ENCODE data around the gene SCUBE3. TPM values are rescaled to one million over a fixed set of nuclear protein-coding genes. Genes with fewer than 3 reads are reported as not detected.

The SCUBE3 gene
- total and polyA plus RNA-seq, 2 of the 4 experiments (the other 2 are of a cell fraction), result 19.9 to 45.5 TPM

DNA sequence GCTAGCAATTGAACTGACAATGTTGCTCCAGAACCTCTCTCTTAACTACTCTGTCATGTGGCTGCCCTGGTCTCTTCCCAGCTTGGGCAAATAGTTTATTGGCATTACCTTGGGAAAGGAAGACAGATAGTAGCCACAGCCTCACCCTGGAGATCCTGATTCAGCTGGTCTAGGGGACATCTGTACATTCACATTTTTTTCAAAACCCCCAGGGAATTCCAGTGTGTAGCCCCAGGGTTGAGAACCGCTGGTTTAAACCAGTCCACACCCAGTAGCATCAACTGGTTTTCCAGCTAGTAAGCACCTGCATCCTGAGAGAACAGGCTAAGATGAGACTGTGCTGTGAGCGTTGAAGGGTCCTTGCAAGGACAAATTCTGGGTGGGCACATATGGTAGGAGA is 9.6 kb downstream of the SCUBE3 start:
- 0 out of 2 replicates have a peak, but pooled peaks cover 2% of the 10 kb centered on the region for H3K36me3 ChIP-seq (ENCODE audit: control insufficient read depth, insufficient read depth, low read length)
- peaks cover 4% of the 10 kb centered on the region for H3K4me1 ChIP-seq (ENCODE audit: control insufficient read depth, insufficient read depth, low read length)
- H4K91ac ChIP-seq (ENCODE audit: insufficient read depth, low read depth, low read length), result no peak overlapping the region
- H3K9me3 ChIP-seq (ENCODE audit: control insufficient read depth, insufficient read depth, low read length), result no peaks in the 10 kb centered on the region
- H3K4me3 ChIP-seq (ENCODE audit: insufficient read depth, low read depth, low read length), result no peak overlapping the region
- no peak overlapping the region for H3K27ac ChIP-seq (ENCODE audit: insufficient read depth, low read length)
- intact Hi-C loops (cut with micrococcal nuclease) (no loop called here), dilution Hi-C loops (cut with HindIII; ENCODE audit: low sequenced_read_pairs, unreplicated experiment) (no loop called here), in situ Hi-C loops (cut with MboI; ENCODE audit: low sequenced_read_pairs) (no loop called here)
- no peak overlapping the region for H4K5ac ChIP-seq (ENCODE audit: low read depth, low read length)
- H4K8ac ChIP-seq (ENCODE audit: low read depth in 2 of 2, low read length in 2 of 2), result no peak overlapping the region
- H3K23ac ChIP-seq (ENCODE audit: low read depth, low read length), result no peak overlapping the region
- H3K56ac ChIP-seq (ENCODE audit: extremely low read depth, insufficient read depth, low read length), result no peak overlapping the region
- no peak for ATAC-seq (ENCODE audit: low read depth)
- BruUV-seq (replicated peaks), result no TSS peak
- no peak overlapping the region for H3K14ac ChIP-seq (replicated peaks; ENCODE audit: low read depth, low read length)
- H2BK5ac ChIP-seq (ENCODE audit: low read depth, low read length, poor library complexity, severe bottlenecking), result no peak overlapping the region
- WGBS, 2 experiments (ENCODE audit: extremely low coverage in 2 of 2, insufficient read length in 1 of 2), result 60% methylated on average over 1 of the region's 2 CpGs; no CpG with 5 or more reads in 1 of the 2 experiments
- H3K4ac ChIP-seq (ENCODE audit: low read depth, low read length), result no peak overlapping the region
- H4K20me1 ChIP-seq (ENCODE audit: insufficient read depth, low read length), result peaks cover 3% of the 10 kb centered on the region
- H2BK120ac ChIP-seq (ENCODE audit: low read depth, low read length), result no peak overlapping the region
- no peak overlapping the region for H2AK9ac ChIP-seq (replicated peaks; ENCODE audit: low read depth, low read length, poor library complexity)
- CTCF ChIA-PET, result no interaction called here
- TF ChIP-seq RCOR1 (IDR thresholded peaks at IDR 0.05; ENCODE audit: insufficient replicate concordance, low read length), result no peak
- TF ChIP-seq, protein P1, sequence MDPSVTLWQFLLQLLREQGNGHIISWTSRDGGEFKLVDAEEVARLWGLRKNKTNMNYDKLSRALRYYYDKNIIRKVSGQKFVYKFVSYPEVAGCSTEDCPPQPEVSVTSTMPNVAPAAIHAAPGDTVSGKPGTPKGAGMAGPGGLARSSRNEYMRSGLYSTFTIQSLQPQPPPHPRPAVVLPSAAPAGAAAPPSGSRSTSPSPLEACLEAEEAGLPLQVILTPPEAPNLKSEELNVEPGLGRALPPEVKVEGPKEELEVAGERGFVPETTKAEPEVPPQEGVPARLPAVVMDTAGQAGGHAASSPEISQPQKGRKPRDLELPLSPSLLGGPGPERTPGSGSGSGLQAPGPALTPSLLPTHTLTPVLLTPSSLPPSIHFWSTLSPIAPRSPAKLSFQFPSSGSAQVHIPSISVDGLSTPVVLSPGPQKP (IDR thresholded peaks at IDR 0.05; ENCODE audit: borderline replicate concordance, low read depth, low read length), result no peak
- no peak for TF ChIP-seq NFE2L2 (IDR thresholded peaks at IDR 0.05; ENCODE audit: low read depth, low read length)
- no peak for TF ChIP-seq MXI1 (IDR thresholded peaks at IDR 0.05; ENCODE audit: borderline replicate concordance, low read depth, low read length)
- TF ChIP-seq MAFK (IDR thresholded peaks at IDR 0.05; ENCODE audit: low read depth, low read length), result no peak
- TF ChIP-seq SMC3 (IDR thresholded peaks at IDR 0.05; ENCODE audit: low read depth, low read length), result no peak
- TF ChIP-seq CHD1 (IDR thresholded peaks at IDR 0.05; ENCODE audit: low read depth, low read length), result no peak
- TF ChIP-seq, protein P2, sequence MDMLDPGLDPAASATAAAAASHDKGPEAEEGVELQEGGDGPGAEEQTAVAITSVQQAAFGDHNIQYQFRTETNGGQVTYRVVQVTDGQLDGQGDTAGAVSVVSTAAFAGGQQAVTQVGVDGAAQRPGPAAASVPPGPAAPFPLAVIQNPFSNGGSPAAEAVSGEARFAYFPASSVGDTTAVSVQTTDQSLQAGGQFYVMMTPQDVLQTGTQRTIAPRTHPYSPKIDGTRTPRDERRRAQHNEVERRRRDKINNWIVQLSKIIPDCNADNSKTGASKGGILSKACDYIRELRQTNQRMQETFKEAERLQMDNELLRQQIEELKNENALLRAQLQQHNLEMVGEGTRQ (IDR thresholded peaks at IDR 0.05; ENCODE audit: low read depth, low read length), result no peak
- TF ChIP-seq POLR2A (IDR thresholded peaks at IDR 0.05; ENCODE audit: low read depth, low read length), result no peak
- TF ChIP-seq CEBPB (IDR thresholded peaks at IDR 0.05; ENCODE audit: low read depth, low read length), result no peak
- no peak overlapping the region for H2AK5ac ChIP-seq (ENCODE audit: low read depth, low read length)
- no peaks in the 10 kb centered on the region for H3K27me3 ChIP-seq (ENCODE audit: control insufficient read depth, insufficient read depth, low read length)
- H3K9me1 ChIP-seq (ENCODE audit: insufficient read depth, low read length), result peaks cover 15% of the 10 kb centered on the region
- peaks cover 5 to 11% of the 10 kb centered on the region in 2 experiments; a peak in 1 of 4 replicates for H3K79me1 ChIP-seq (ENCODE audit: low read depth in 1 of 2, low read length in 2 of 2)
- no peak overlapping the region for H2BK20ac ChIP-seq (ENCODE audit: low read depth, low read length)
- H2BK15ac ChIP-seq (ENCODE audit: low read depth, low read length), result no peak overlapping the region
- no peak overlapping the region for H3K9ac ChIP-seq (ENCODE audit: low read depth, low read length)
- no peak overlapping the region for H3K4me2 ChIP-seq (ENCODE audit: low read depth, low read length)
- POLR2A ChIA-PET (ENCODE audit: unreplicated experiment), result no interaction called here
- no peak for DNase-seq
- no peak overlapping the region for H2AFZ ChIP-seq (replicated peaks; ENCODE audit: low read length, poor library complexity)
- no peak overlapping the region for H3K18ac ChIP-seq (ENCODE audit: low read depth, low read length)

Measured in IMR-90 (cell line).